AG04450 (cell line): ENCODE results near the gene RASAL1. TPM values are rescaled to one million over a fixed set of nuclear protein-coding genes. Genes with fewer than 3 reads are reported as not detected.

ENCODE experiments used
- CTCF ChIA-PET: fragments of 300-600, 350-600 bp; formaldehyde crosslinking; extraction: SDS; loops from one replicate; lab custom pipeline; 2022; ENCODE audit warnings: antibody characterized with exemption, inconsistent platforms; lab: Charles Lee
- POLR2A ChIA-PET: fragments of 350-600 bp; formaldehyde crosslinking; extraction: SDS; loops from one replicate; lab custom pipeline; 2021; ENCODE audit warnings: antibody characterized with exemption, inconsistent platforms; lab: Yijun Ruan, JAX
- DNase-seq: peaks from one replicate; pipeline ENCODE4 v3.0.0-alpha.2; 2011; ENCODE audit warnings: low read depth, low spot score
- H3K27ac ChIP-seq: one replicate; pipeline ENCODE4 v1.5.1; 2012; ENCODE audit warnings: low read depth, low read length, control low read depth
- H3K27me3 ChIP-seq: one replicate; pipeline ENCODE4 v1.6.0; 2012; ENCODE audit warnings: low read length; ENCODE audit not compliant: control insufficient read depth, insufficient read depth
- H3K4me3 ChIP-seq: 2 replicates; pipeline ENCODE4 v1.5.1; 2011; ENCODE audit warnings: mild to moderate bottlenecking, low read depth, low read length, control low read depth
- H3K9me3 ChIP-seq: 2 replicates; pipeline ENCODE4 v1.5.1; 2012; ENCODE audit warnings: low read length; ENCODE audit not compliant: control insufficient read depth, insufficient read depth
- polyA plus RNA-seq: library from polyadenylated mRNA; depleted of rRNA; stranded (reverse); fragments of >200 nt; gene quantifications from 2 replicates; pipeline ENCODE4 v1.2.3, GENCODE V29; 2011
- TF ChIP-seq, protein P1 (sequence below): IDR thresholded peaks from 2 replicates; pipeline ENCODE4 v1.5.1; 2011; ENCODE audit warnings: low read depth, low read length, control low read depth, inconsistent platforms

RASAL1 gene
- polyA plus RNA-seq, 1 experiment: not detected

DNA sequence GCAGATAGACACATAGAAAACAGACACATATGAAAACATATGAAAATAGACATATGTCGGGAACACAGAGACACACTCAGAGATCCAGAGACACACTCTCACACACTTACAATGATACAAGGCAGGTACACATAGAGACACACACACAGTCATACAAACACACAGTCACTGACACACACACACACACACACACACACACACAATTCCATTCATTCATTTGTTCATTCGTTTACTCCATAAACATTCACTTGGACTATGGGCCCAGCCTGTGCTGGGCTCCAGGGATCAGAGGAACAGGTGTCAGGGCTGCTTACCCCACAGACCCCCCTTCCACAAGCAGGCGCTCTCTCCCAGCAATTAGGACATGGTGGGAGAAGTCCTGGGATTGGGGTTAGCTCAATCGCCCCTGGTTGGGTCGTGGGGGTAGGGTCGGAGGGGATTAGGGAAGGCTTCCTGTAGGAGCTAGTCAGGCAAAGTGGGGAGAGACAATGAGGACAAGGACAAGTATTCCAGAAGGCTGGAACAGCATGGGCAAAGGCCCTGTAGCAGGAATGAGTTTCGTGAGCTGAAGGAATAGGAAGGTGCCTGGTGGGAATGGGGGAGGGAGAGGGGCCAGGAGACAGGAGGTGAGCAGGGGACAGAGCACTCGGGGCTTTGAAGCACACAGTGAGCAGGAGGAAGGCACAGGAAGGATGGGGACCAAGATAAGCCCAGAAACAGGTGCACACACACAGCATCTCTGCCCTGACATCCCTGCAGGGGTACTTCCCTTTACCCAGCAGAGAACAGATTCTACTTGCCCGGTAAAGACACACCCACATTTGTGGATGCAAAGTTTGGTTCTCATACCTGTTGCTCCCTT is 6.5 kb downstream of the RASAL1 start:
- peaks cover 8% of the 10 kb centered on the region for H3K27me3 ChIP-seq
- no peak overlapping the region for H3K27ac ChIP-seq
- ChIA-PET CTCF (no interaction called here), POLR2A (no interaction called here)
- DNase-seq: no peak
- TF ChIP-seq, protein P1, sequence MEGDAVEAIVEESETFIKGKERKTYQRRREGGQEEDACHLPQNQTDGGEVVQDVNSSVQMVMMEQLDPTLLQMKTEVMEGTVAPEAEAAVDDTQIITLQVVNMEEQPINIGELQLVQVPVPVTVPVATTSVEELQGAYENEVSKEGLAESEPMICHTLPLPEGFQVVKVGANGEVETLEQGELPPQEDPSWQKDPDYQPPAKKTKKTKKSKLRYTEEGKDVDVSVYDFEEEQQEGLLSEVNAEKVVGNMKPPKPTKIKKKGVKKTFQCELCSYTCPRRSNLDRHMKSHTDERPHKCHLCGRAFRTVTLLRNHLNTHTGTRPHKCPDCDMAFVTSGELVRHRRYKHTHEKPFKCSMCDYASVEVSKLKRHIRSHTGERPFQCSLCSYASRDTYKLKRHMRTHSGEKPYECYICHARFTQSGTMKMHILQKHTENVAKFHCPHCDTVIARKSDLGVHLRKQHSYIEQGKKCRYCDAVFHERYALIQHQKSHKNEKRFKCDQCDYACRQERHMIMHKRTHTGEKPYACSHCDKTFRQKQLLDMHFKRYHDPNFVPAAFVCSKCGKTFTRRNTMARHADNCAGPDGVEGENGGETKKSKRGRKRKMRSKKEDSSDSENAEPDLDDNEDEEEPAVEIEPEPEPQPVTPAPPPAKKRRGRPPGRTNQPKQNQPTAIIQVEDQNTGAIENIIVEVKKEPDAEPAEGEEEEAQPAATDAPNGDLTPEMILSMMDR: no peak
- no peaks in the 10 kb centered on the region for H3K9me3 ChIP-seq
- H3K4me3 ChIP-seq: no peak overlapping the region

DNA sequence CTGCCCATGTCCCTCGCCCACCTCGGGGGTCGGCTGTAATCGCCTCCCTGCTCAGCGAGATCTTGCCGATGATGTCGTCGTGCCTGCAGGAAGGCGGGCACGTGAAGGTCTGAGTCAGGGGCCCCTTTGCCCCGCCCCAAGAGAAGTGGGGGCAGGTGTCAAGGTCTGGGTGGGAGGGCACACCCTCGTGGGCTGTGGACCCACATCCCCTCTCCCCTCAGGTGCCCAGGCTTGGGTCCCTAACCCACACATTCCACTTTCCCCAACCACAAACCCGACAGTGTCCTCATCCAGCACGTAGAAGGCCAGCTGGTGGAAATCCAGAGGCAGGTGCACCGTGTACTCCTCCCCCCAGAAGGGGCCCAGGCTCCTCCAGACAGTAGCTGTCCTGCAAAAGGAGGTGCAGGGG is 7.8 kb downstream of the RASAL1 start:
- no peak for DNase-seq
- peaks cover 8% of the 10 kb centered on the region for H3K27me3 ChIP-seq
- TF ChIP-seq, protein P1: no peak
- ChIA-PET POLR2A (no interaction called here), CTCF (no interaction called here)
- H3K9me3 ChIP-seq: no peaks in the 10 kb centered on the region
- H3K4me3 ChIP-seq: no peak overlapping the region
- no peak overlapping the region for H3K27ac ChIP-seq

DNA sequence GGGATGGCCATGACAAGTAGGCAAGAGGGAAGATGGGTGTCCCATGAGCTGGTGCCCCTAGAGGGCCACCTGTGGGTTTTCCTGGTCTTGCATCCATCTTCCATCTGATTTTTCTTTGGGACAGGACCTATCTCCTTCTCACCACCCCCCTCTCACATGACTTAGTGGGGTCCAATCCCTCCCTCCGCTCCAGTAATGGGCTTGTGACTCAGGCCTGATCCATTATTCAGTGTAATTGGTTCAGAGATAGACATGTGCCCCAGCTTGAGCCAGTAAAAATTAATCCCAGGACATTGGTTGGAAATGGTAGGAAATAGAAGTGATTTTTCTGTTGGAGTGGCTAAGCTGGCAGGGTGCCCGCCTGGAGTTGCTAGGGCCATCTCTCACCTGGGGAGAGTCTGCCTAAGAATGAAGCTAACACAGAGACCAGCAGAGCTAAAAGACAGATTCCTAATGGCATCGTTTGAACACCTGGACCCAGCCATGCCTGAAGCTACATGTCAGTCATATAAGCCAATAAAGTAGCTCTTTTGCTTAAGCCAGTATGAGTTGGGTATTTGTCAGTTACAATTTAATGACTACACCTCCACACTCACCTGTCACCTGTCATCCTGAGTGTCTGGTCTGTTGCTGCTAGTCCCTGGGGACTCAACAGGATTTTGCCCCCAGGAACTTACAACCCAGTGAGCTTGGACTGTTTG is 14.7 kb downstream of the RASAL1 start:
- no peak overlapping the region for H3K4me3 ChIP-seq
- H3K27me3 ChIP-seq: peaks cover 3% of the 10 kb centered on the region
- TF ChIP-seq, protein P1: no peak
- no peak overlapping the region for H3K27ac ChIP-seq
- no peak for DNase-seq
- ChIA-PET CTCF (interaction anchor here (1.4 kb wide), 1 partner anchor 72 kb away, joined by 3 read pairs; no protein-coding TSS in a partner anchor), POLR2A (no interaction called here)
- H3K9me3 ChIP-seq: no peaks in the 10 kb centered on the region

DNA sequence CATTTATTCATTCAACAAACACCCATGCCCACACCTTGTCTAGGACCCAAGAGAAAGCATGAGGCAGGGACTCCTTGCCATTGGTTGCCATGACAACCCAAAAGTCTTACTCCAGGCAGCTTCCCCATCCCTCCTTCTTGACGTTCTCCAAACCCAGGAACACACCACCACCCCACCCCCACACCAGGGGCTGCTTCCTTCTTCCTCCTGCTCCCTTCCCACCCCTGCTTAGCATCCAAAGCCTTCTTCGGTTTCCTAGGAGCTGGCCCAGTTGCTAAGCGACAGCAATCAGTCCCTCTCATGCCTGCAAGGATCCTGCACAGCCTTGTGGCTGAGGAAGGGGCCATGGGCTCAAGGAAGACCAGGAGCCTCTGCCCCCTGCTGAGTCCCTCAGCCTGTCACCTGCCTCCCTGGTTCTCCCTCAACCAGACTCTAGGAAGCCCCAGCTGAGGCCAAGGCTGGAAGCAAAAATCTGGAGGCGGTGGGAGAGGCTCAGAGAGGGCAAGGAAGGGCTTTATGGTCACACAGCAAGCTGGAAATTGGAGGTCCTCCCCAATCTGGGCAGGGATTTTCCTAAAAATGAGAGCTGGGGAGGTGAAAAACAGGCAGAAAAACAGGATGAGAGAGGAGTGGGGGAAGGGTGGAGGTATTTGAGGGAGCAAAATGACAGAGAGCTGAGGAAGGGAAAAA is 15.4 kb downstream of the RASAL1 start:
- H3K9me3 ChIP-seq: no peaks in the 10 kb centered on the region
- ChIA-PET CTCF (interaction anchor here (1.4 kb wide), 1 partner anchor 71 kb away, joined by 3 read pairs; no protein-coding TSS in a partner anchor), POLR2A (no interaction called here)
- peaks cover 3% of the 10 kb centered on the region for H3K27me3 ChIP-seq
- TF ChIP-seq, protein P1: no peak
- no peak for DNase-seq
- H3K27ac ChIP-seq: no peak overlapping the region
- no peak overlapping the region for H3K4me3 ChIP-seq
